ENCODE data around the gene UGT2A1. TPM values are rescaled to one million over a fixed set of nuclear protein-coding genes. Genes with fewer than 3 reads are reported as not detected.

UGT2A1 gene
- total and polyA plus RNA-seq, 2 of the 4 experiments (the other 2 are of a cell fraction) = not detected

DNA sequence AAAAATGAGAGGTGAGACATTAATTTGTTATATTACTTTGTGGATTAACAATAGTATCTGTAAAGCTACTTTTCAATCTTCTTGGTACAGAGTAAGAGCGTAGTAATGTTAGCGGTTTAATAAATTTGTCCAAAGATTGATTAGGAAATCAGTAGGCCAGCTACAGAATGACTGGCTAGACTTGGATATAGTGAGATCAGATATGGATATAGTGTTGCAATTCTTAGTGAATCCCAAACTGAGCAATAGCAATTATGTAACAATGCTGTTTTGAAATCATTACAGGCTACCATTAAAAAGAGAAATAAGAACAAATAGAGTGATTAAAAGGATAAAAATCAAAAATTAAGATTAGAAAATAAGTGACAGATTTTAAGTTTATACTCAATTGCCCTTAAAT, 12.8 kb downstream of the UGT2A1 start:
- no peak overlapping the region for H3K4ac ChIP-seq (ENCODE audit: low read depth, low read length)
- H4K8ac ChIP-seq (ENCODE audit: low read depth in 2 of 2, low read length in 2 of 2) = no peak overlapping the region
- no peak for DNase-seq
- H2AK5ac ChIP-seq (ENCODE audit: low read depth, low read length) = no peak overlapping the region
- no peaks in the 10 kb centered on the region for H4K20me1 ChIP-seq (ENCODE audit: insufficient read depth, low read length)
- no peak overlapping the region for H2BK120ac ChIP-seq (ENCODE audit: low read depth, low read length)
- no peaks in the 10 kb centered on the region for H3K4me1 ChIP-seq (ENCODE audit: control insufficient read depth, insufficient read depth, low read length)
- H3K27me3 ChIP-seq (ENCODE audit: control insufficient read depth, insufficient read depth, low read length) = no peaks in the 10 kb centered on the region
- dilution Hi-C loops (cut with HindIII; ENCODE audit: low sequenced_read_pairs, unreplicated experiment) (no loop called here), in situ Hi-C loops (cut with MboI; ENCODE audit: low sequenced_read_pairs) (no loop called here), intact Hi-C loops (cut with micrococcal nuclease) (no loop called here)
- ChIA-PET CTCF (no interaction called here), POLR2A (ENCODE audit: unreplicated experiment) (no interaction called here)
- no peak overlapping the region for H3K9ac ChIP-seq (ENCODE audit: low read depth, low read length)
- no peak overlapping the region for H2BK20ac ChIP-seq (ENCODE audit: low read depth, low read length)
- BruUV-seq (replicated peaks) = no TSS peak
- WGBS, 2 experiments (ENCODE audit: extremely low coverage in 2 of 2, insufficient read length in 1 of 2) = 48% methylated on average over 2 of the region's 2 CpGs; no CpG with 5 or more reads in 1 of the 2 experiments
- no peak overlapping the region for H2AK9ac ChIP-seq (replicated peaks; ENCODE audit: low read depth, low read length, poor library complexity)
- H3K4me2 ChIP-seq (ENCODE audit: low read depth, low read length) = no peak overlapping the region
- no peaks in the 10 kb centered on the region for H3K36me3 ChIP-seq (ENCODE audit: control insufficient read depth, insufficient read depth, low read length)
- H3K9me1 ChIP-seq (ENCODE audit: insufficient read depth, low read length) = no peaks in the 10 kb centered on the region
- no peak overlapping the region for H3K14ac ChIP-seq (replicated peaks; ENCODE audit: low read depth, low read length)
- H2AFZ ChIP-seq (replicated peaks; ENCODE audit: low read length, poor library complexity) = no peak overlapping the region
- no peaks in the 10 kb centered on the region for H3K9me3 ChIP-seq (ENCODE audit: control insufficient read depth, insufficient read depth, low read length)
- H3K18ac ChIP-seq (ENCODE audit: low read depth, low read length) = no peak overlapping the region
- no peak overlapping the region for H3K23ac ChIP-seq (ENCODE audit: low read depth, low read length)
- H4K5ac ChIP-seq (ENCODE audit: low read depth, low read length) = no peak overlapping the region
- TF ChIP-seq MXI1 (IDR thresholded peaks at IDR 0.05; ENCODE audit: borderline replicate concordance, low read depth, low read length) (no peak), POLR2A (IDR thresholded peaks at IDR 0.05; ENCODE audit: low read depth, low read length) (no peak), MAZ (IDR thresholded peaks at IDR 0.05; ENCODE audit: borderline replicate concordance, low read depth, low read length) (no peak), CEBPB (IDR thresholded peaks at IDR 0.05; ENCODE audit: low read depth, low read length) (no peak)
- no peak overlapping the region for H2BK15ac ChIP-seq (ENCODE audit: low read depth, low read length)
- no peak overlapping the region for H3K56ac ChIP-seq (ENCODE audit: extremely low read depth, insufficient read depth, low read length)
- no peak overlapping the region for H4K91ac ChIP-seq (ENCODE audit: insufficient read depth, low read depth, low read length)
- no peaks in the 10 kb centered on the region for H3K79me1 ChIP-seq (ENCODE audit: low read depth in 1 of 2, low read length in 2 of 2)
- no peak overlapping the region for H3K27ac ChIP-seq (ENCODE audit: insufficient read depth, low read length)
- no peak overlapping the region for H3K4me3 ChIP-seq (ENCODE audit: insufficient read depth, low read depth, low read length)
- no peak overlapping the region for H2BK5ac ChIP-seq (ENCODE audit: low read depth, low read length, poor library complexity, severe bottlenecking)
- no peak for ATAC-seq (ENCODE audit: low read depth)
